ENCODE data around the gene FAM193B.
"Not testable (repeated sequence)": the region's sequence is repeated elsewhere in the genome, so short reads cannot be mapped to it uniquely, and the experiment has no call there.

Gene FAM193B

GRCh38 chr5:177537389-177538361 is 16.7 kb downstream of the FAM193B start:
- DNase-seq (ENCODE audit: low spot score), result no peak

- DNase-seq (ENCODE audit: low spot score), result no peak
Measured at GRCh38 chr5:177536386-177536785, 18.0 kb downstream of the FAM193B start.

GRCh38 chr5:177535125-177535524 is 19.2 kb downstream of the FAM193B start:
- DNase-seq (ENCODE audit: low spot score), result no peak

- not testable (repeated sequence) for DNase-seq (ENCODE audit: low spot score)
Measured at GRCh38 chr5:177534433-177534832, 19.9 kb downstream of the FAM193B start.

GRCh38 chr5:177531209-177531940 is 23.0 kb downstream of the FAM193B start:
- DNase-seq (ENCODE audit: low spot score), result no peak

GRCh38 chr5:177530638-177531037 is 23.7 kb downstream of the FAM193B start:
- DNase-seq (ENCODE audit: low spot score), result no peak

GRCh38 chr5:177529247-177530203 is 24.8 kb downstream of the FAM193B start:
- no peak for DNase-seq (ENCODE audit: low spot score)

GRCh38 chr5:177528631-177529030 is 25.7 kb downstream of the FAM193B start:
- DNase-seq (ENCODE audit: low spot score), result no peak

GRCh38 chr5:177527595-177527994 is 26.8 kb downstream of the FAM193B start:
- no peak for DNase-seq (ENCODE audit: low spot score)

- DNase-seq (ENCODE audit: low spot score), result no peak
Measured at GRCh38 chr5:177526791-177527190, 27.6 kb downstream of the FAM193B start.

- no peak for DNase-seq (ENCODE audit: low spot score)
Measured at GRCh38 chr5:177526191-177526590, 28.2 kb downstream of the FAM193B start.

- DNase-seq (ENCODE audit: low spot score), result no peak
Measured at GRCh38 chr5:177524941-177525655, 29.3 kb downstream of the FAM193B start.

GRCh38 chr5:177524539-177524900 is 29.8 kb downstream of the FAM193B start:
- DNase-seq (ENCODE audit: low spot score), result no peak

- no peak for DNase-seq (ENCODE audit: low spot score)
Measured at GRCh38 chr5:177523711-177524538, 30.4 kb downstream of the FAM193B start.

- DNase-seq (ENCODE audit: low spot score), result peak; percentile 42
Measured at GRCh38 chr5:177520916-177521513, 33.3 kb downstream of the FAM193B start.

GRCh38 chr5:177520271-177520670 is 34.1 kb downstream of the FAM193B start:
- no peak for DNase-seq (ENCODE audit: low spot score)

GRCh38 chr5:177519463-177520235 is 34.7 kb downstream of the FAM193B start:
- no peak for DNase-seq (ENCODE audit: low spot score)

- DNase-seq (ENCODE audit: low spot score), result peak; percentile 98
Measured at GRCh38 chr5:177516601-177517568, 37.5 kb downstream of the FAM193B start, which contains the start of gene DDX41. Gene DDX41, minus strand, starts transcription at chr5:177516961. Its CDS starts 16 bp downstream, at chr5:177516945.

Measured in globus pallidus (tissue), 1 donor.